GM19397 (cell line): ENCODE results near the gene PFKL.

Source experiments
- ATAC-seq: cut with Tn5 transposase; IDR thresholded peaks from one replicate; pipeline ENCODE4 v1.9.1; 2021; ENCODE audit warnings: mild to moderate bottlenecking, moderate library complexity; ENCODE audit not compliant: unreplicated experiment

Gene PFKL

GRCh38 chr21:44374601-44375280, 74.9 kb downstream of the PFKL start:
- no peak for ATAC-seq

GRCh38 chr21:44375281-44375651, 75.4 kb downstream of the PFKL start:
- no peak for ATAC-seq

DNA sequence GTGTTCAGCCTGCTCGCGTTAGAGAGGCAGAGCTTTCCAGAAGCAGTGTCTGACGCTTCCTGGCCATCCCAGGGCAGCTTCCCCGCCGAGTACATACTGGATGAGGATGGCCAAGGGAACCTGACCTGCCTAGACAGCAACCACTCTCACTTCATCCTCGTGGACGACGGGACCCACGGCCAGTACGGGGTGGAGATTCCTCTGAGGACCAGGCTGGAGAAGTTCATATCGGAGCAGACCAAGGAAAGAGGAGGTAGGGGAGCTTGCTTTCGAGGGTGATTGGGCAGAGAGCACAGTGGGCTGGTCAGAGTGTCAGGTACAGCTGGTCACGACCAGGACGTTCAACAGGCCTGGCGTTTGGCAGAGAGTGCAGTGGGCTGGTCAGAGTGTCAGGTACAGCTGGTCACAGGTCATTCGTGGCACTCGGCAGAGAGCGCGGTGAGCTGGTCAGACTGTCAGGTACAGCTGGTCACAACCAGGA, 75.9 kb downstream of the PFKL start:
- ATAC-seq: no peak

DNA sequence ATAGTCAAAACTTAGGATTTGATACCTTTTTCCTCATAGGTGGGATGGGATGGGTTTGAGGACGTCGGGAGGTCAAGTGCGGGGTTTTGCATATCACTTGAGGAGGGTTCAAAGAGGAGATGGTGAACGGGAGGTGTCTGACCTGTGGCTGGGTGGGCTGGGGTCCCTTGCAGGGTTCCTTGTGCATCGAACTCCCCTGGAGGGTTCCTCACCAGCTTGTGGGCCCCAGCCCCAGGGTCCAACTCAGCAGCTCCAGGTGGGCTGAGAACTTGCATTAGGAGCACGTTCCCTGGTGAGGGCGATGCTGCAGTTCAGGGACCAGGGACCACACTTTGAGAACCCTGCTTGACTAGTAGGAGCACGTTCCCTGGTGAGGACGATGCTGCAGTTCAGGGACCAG, 76.8 kb downstream of the PFKL start:
- no peak for ATAC-seq
